Iris pigment epithelial cell (primary cell): ENCODE measurements around the gene CHST11.
"Not testable (repeated sequence)": the region's sequence is repeated elsewhere in the genome, so short reads cannot be mapped to it uniquely, and the experiment has no call there.

Experiments
- DNase-seq: peaks from one replicate; pipeline ENCODE4 v3.0.0-alpha.2; 2011; ENCODE audit warnings: low read depth

The CHST11 gene

DNA sequence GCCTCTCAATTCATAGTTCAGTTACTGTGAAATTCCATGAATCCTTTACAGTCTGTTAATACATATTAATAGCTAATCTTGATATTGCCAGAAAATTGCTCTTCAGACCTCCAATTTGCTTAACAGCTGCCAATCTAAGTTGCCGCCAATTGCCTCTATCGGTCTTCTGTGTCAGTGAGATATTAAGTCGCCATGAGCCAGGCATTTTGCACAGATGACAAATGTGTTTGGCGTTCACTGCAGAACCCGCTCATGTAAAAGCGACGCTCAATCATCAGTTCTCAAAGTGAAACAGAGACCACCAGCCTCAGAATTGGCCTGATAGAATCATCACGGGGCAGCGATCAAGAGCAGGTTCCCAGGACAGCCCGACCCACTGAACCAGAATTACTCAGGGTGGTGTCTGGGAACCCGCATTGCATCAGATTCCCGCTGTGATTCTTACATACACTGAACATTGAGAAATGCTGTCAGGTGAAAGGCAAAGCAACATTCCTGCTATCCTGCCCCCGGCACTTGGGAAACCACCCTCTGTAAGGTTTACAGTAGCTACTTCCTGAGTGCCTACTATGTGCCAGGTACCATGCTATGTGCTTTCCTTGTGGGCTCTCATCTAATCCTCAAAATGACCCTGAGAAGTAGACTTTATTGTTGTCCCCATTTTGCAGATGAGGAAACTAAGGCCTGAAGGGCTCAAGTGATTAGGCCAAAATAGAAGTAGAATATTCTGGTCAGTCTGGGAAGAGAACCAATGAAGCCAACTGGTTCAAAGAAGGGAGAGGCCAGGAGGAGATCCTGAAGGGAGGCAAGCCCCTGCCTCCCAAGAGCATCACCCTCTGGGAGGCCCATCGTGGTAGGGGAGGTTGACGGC lies 285.0 kb downstream of the CHST11 start:
- peak; percentile 54 for DNase-seq

- DNase-seq = no peak
Observed at GRCh38 chr12:104742551-104743201, 285.9 kb downstream of the CHST11 start.

- no peak for DNase-seq
Observed at GRCh38 chr12:104743202-104743580, 286.4 kb downstream of the CHST11 start.

- not testable (repeated sequence) for DNase-seq
Observed at GRCh38 chr12:104743753-104744548, 287.2 kb downstream of the CHST11 start.

DNA sequence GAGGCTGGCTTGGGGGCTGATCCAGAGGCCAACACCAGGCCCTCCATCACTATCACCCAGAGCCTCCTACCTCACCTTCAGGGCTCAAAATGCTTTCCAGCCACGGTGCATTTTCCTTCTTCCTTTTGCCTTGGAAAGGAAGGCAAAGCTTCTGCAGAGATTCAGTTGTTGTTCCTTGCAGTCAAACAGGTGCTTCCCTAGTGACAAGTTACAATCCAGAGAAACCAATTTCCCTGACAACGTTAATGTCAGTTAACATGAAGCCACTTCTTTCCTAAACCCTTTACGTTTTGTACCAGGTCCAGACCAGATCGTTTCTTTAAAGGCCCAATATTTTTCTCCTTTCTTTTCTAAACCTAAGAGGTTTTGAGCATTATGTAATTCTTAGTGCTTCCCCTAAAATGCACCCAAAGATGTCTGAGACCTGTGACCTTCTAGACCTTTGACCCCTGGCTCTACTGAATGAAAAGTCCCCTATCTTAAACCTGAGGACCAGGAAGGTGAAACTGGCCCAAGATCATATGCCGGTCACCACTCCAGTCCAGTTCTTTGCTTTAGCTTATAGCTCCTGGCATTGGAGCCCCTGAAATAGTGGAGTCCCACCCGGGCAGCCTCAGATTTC lies 289.8 kb downstream of the CHST11 start:
- DNase-seq = no peak

DNA sequence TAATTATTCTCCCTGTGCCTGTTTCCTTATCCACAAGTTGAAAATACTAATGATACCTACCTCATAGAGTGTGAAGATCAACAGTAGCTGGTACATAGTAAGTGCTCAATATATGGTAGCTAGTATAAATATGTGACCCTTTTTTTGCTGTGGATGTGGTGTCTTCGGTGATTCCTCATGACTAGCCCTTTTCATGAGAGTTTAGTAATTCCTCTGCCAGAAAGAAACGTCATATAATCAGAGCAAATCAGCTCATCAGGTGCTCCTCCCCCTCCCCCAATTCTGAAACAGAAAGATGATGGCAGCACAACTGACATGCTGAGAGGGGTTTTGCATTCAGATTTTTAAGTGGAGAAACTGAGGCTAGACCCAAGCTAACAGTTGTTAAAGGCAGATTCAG lies 290.6 kb downstream of the CHST11 start:
- no peak for DNase-seq

GRCh38 chr12:104747955-104748354 lies 291.2 kb downstream of the CHST11 start:
- DNase-seq = no peak

- no peak for DNase-seq
Observed at GRCh38 chr12:104748356-104748755, 291.6 kb downstream of the CHST11 start.

- peak; percentile 16 for DNase-seq
Observed at GRCh38 chr12:104748790-104749189, 292.0 kb downstream of the CHST11 start.

GRCh38 chr12:104749545-104749944 lies 292.8 kb downstream of the CHST11 start:
- no peak for DNase-seq

- DNase-seq = peak; percentile 89
Observed at GRCh38 chr12:104750061-104750460, 293.3 kb downstream of the CHST11 start.

- no peak for DNase-seq
Observed at GRCh38 chr12:104751120-104751519, 294.4 kb downstream of the CHST11 start.

GRCh38 chr12:104751594-104751993 lies 294.8 kb downstream of the CHST11 start:
- no peak for DNase-seq

DNA sequence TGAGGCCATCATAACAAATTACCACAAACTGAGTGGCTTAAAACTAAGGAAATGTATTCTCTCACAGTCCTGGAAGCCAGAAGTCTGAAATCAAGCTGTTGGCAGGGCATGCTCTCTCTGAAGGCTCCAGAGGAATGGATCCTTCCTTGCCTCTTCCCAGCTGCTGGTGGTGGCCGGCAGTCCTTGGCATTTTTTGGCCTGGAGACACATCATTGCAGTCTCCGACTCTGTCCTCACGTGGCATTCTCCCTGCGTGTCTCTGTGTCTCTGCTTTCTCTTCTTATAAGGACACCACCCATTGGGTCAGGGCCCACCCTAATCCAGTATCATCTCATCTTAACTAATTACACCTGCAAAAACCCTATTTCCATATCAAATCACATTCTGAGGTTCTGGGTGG lies 295.3 kb downstream of the CHST11 start:
- DNase-seq = no peak

GRCh38 chr12:104752881-104753280 lies 296.1 kb downstream of the CHST11 start:
- no peak for DNase-seq

DNA sequence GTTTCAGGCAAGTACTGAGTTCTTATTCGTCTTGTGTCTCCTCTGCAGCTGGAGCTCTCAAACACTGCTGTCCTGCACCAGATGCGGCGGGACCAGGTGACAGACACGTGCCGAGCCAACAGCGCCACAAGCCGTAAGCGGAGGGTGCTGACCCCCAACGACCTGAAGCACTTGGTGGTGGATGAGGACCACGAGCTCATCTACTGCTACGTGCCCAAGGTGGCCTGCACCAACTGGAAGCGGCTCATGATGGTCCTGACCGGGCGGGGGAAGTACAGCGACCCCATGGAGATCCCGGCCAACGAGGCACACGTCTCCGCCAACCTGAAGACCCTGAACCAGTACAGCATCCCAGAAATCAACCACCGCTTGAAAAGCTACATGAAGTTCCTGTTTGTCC lies 300.2 kb downstream of the CHST11 start:
- DNase-seq = no peak

- DNase-seq = no peak
Observed at GRCh38 chr12:104758771-104759170, 302.0 kb downstream of the CHST11 start.

DNA sequence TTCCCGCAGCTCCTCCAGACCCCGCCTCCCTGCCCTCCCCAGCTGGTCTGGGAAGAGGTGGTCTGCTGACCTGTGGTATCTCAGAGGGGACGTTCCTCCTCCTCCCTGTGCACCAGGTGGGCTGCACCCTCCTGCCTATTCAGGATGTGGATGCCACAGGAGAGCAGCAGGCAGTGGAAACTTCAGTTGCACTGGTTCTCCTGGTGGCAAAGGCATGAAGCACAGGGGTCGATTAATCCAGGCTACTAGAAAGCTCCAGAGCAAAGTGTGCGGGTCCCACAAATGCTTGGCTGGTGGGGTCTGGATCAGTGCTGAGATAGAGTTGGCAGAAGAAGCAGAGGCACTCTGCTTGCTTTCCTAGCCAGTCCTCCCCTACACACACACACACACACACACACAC lies 304.3 kb downstream of the CHST11 start:
- DNase-seq = no peak

DNA sequence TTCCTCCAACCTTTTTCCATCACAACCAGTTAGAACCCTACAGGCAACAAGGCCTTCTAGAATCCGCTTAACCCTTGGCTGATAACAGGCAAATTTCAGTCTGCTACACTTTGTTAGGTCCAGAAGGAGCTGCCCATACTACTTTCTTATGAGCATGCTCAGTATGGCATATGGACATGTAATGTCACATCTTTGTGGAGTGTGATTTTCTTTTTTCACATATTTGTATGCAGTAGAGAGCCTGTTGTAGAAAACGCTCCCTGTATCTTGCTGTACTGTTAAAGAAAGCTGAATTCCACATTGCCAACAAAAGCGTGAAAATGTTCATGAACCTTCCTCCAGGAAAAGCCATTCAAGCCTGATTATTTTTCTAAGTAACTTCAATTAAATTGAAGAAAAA lies 304.9 kb downstream of the CHST11 start:
- DNase-seq = no peak

GRCh38 chr12:104763168-104763805 lies 306.5 kb downstream of the CHST11 start:
- DNase-seq = peak; percentile 35

GRCh38 chr12:104764225-104765091 lies 307.7 kb downstream of the CHST11 start:
- no peak for DNase-seq
